ENCODE results near the gene RAB6B.

The RAB6B gene

GRCh38 chr3:133934996-133935842 lies 39.5 kb upstream of the RAB6B start:
- no peak for DNase-seq (ENCODE audit: extremely low spot score)
- TF ChIP-seq, protein P1, sequence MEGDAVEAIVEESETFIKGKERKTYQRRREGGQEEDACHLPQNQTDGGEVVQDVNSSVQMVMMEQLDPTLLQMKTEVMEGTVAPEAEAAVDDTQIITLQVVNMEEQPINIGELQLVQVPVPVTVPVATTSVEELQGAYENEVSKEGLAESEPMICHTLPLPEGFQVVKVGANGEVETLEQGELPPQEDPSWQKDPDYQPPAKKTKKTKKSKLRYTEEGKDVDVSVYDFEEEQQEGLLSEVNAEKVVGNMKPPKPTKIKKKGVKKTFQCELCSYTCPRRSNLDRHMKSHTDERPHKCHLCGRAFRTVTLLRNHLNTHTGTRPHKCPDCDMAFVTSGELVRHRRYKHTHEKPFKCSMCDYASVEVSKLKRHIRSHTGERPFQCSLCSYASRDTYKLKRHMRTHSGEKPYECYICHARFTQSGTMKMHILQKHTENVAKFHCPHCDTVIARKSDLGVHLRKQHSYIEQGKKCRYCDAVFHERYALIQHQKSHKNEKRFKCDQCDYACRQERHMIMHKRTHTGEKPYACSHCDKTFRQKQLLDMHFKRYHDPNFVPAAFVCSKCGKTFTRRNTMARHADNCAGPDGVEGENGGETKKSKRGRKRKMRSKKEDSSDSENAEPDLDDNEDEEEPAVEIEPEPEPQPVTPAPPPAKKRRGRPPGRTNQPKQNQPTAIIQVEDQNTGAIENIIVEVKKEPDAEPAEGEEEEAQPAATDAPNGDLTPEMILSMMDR (IDR thresholded peaks at IDR 0.05; ENCODE audit: control extremely low read depth, extremely low read depth, low read depth, missing control alignments) = no peak
- ChIA-PET POLR2A (no interaction called here), CTCF (no interaction called here)

- TF ChIP-seq, protein P1 (IDR thresholded peaks at IDR 0.05; ENCODE audit: control extremely low read depth, extremely low read depth, low read depth, missing control alignments) = no peak
- DNase-seq (ENCODE audit: extremely low spot score) = no peak
- ChIA-PET POLR2A (no interaction called here), CTCF (no interaction called here)
Measured at GRCh38 chr3:133934073-133934970, 38.6 kb upstream of the RAB6B start.

DNA sequence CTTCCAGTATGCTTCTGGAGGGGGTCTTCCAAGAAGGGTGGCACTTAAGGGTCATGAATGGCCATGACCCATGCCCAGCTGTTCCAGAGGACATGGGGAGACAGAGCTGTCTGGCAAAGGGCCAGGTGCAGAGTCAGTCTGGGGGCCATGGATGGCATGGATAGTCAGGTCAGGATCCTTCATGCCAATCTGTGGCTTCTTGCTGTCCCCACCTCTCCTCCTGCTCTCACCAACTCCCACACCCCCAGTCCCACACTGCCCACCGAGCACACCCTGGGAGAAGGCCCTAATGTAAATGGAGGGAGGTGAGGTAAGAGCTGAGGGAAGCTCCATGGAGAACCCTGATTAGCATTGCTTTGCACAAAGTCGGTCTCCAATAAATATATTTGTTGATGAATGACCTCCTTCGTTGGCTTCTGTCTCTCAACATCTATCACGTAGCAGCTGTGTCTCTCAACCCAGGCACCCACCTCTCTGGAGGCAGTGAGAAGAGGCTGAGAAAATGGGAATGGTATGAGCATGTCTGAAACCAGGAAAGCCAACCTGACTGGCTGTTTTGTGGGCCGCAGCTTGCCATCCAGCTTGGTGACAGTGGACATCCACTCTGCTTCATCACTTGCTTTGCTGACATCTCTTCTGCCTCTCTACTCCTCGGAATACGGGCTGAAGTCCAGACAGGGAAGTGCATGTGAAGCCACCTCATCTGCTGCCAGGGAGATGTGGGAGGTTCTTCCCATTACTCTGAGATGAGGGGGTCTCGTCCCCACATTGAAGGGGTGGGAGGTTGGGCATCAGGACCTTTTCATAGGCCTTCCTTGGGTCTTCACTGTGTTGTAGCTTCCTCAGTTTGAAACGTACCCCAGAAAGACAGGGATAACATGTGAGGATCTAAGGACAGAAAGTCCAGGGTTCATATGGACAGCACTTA lies 37.7 kb upstream of the RAB6B start:
- CTCF ChIA-PET = interaction anchor here (0.8 to 1.2 kb wide), 2 partner anchors 16 to 279 kb away, joined by 3 read pairs; no protein-coding TSS in a partner anchor
- DNase-seq (ENCODE audit: extremely low spot score) = no peak
- TF ChIP-seq, protein P1 (IDR thresholded peaks at IDR 0.05; ENCODE audit: control extremely low read depth, extremely low read depth, low read depth, missing control alignments) = no peak
- POLR2A ChIA-PET = no interaction called here

- TF ChIP-seq, protein P1 (IDR thresholded peaks at IDR 0.05; ENCODE audit: control extremely low read depth, extremely low read depth, low read depth, missing control alignments) = no peak
- CTCF ChIA-PET = interaction anchor here (1.1 to 1.2 kb wide), 2 partner anchors 18 to 279 kb away, joined by 3 read pairs; no protein-coding TSS in a partner anchor
- POLR2A ChIA-PET = no interaction called here
- no peak for DNase-seq (ENCODE audit: extremely low spot score)
Measured at GRCh38 chr3:133932009-133932408, 36.3 kb upstream of the RAB6B start.

- ChIA-PET CTCF (interaction anchor here (1.1 to 1.5 kb wide), 3 partner anchors 14 to 280 kb away, joined by 3 read pairs; no protein-coding TSS in a partner anchor), POLR2A (no interaction called here)
Measured at GRCh38 chr3:133931084-133931483, 35.4 kb upstream of the RAB6B start.

More at GRCh38 chr3:133931084-133931483, 35.4 kb upstream of the RAB6B start:
- TF ChIP-seq, protein P1 (IDR thresholded peaks at IDR 0.05; ENCODE audit: control extremely low read depth, extremely low read depth, low read depth, missing control alignments) = no peak
- no peak for DNase-seq (ENCODE audit: extremely low spot score)
